K562 (cell line): Measurements from ENCODE around the gene SH3BGRL3. TPM values are rescaled to one million over a fixed set of nuclear protein-coding genes. Genes with fewer than 3 reads are reported as not detected.

Source experiments
- ADNP ChIP-seq: fragments of 200-800 bp; sonication (Bioruptor generic); IDR thresholded peaks from 2 replicates; pipeline ENCODE4 v1.6.1; 2016; ENCODE audit warnings: missing genetic modification characterization, missing compliant biosample characterization
- ARID2 ChIP-seq: fragments of 450-650 bp; IDR thresholded peaks from 2 replicates; pipeline ENCODE4 v1.6.1; 2017; ENCODE audit warnings: antibody characterized with exemption, mild to moderate bottlenecking
- ARID4B ChIP-seq: sonication (generic); formaldehyde crosslinking; IDR thresholded peaks from 2 replicates; pipeline ENCODE4 v1.8.0; 2022; ENCODE audit warnings: mild to moderate bottlenecking, missing genetic modification reagents
- BCOR ChIP-seq: fragments of 450-650 bp; IDR thresholded peaks from 2 replicates; pipeline ENCODE4 v1.6.1; 2016
- KDM1A ChIP-seq, 2 experiments: fragments of 450-650 bp; IDR thresholded peaks; 2 replicates each; pipeline ENCODE4 v1.6.1; 2016; ENCODE audit warnings: mild to moderate bottlenecking in 2 of 2
- MIER1 ChIP-seq: fragments of 450-650 bp; IDR thresholded peaks from 2 replicates; pipeline ENCODE4 v1.6.1; 2016; ENCODE audit warnings: antibody characterized with exemption, mild to moderate bottlenecking, low read depth
- NBN ChIP-seq: fragments of 450-650 bp; IDR thresholded peaks from 2 replicates; pipeline ENCODE4 v1.6.1; 2016; ENCODE audit warnings: low read depth, mild to moderate bottlenecking
- NR2C2 ChIP-seq, 2 experiments: fragments of 200-800 bp in 1 of 2; sonication (Bioruptor generic) in 1 of 2; sonication (generic) in 1 of 2; formaldehyde crosslinking in 1 of 2; IDR thresholded peaks; 2 replicates each; pipeline versions ENCODE4 v1.6.1 to v1.8.0; 2016 to 2022; ENCODE audit warnings: mild to moderate bottlenecking in 1 of 2, missing compliant biosample characterization in 1 of 2, missing genetic modification characterization in 1 of 2, missing genetic modification reagents in 1 of 2
- RHOXF2B ChIP-seq: fragments of 250-450 bp; sonication (Bioruptor Pico); conservative IDR thresholded peaks from 2 replicates; pipeline ENCODE4 v1.5.1; 2021
- SETDB1 ChIP-seq: IDR thresholded peaks from one replicate; pipeline ENCODE4 v1.6.1; 2012; ENCODE audit warnings: low read length, control low read depth, inconsistent platforms
- SFPQ ChIP-seq: fragments of 200-400 bp; formaldehyde crosslinking; IDR thresholded peaks from 2 replicates; pipeline ENCODE4 v1.6.1; 2017; ENCODE audit warnings: mild to moderate bottlenecking, low read depth, low read length, moderate library complexity
- SMARCC2 ChIP-seq: fragments of 450-650 bp; IDR thresholded peaks from 2 replicates; pipeline ENCODE4 v1.6.1; 2017; ENCODE audit warnings: antibody characterized with exemption, moderate library complexity, mild to moderate bottlenecking, low read depth
- TEAD1 ChIP-seq, 2 experiments: fragments of 450-650 bp in 1 of 2; sonication (generic) in 1 of 2; formaldehyde crosslinking; IDR thresholded peaks; 2 replicates each; pipeline versions ENCODE4 v1.4.0 to v1.8.0; 2020 to 2022; ENCODE audit warnings: mild to moderate bottlenecking in 2 of 2, missing genetic modification reagents in 1 of 2
- TRIM24 ChIP-seq, 2 experiments: fragments of 450-650 bp; IDR thresholded peaks; 2 replicates each; pipeline ENCODE4 v1.6.1; 2016
- ZBTB34 ChIP-seq: fragments of 250-450 bp; sonication (Bioruptor Pico); IDR thresholded peaks from 2 replicates; pipeline ENCODE4 v1.8.0; 2021; ENCODE audit warnings: mild to moderate bottlenecking, moderate library complexity
- ZFP1 ChIP-seq: fragments of 450-650 bp; formaldehyde crosslinking; IDR thresholded peaks from 2 replicates; pipeline ENCODE4 v1.4.0; 2020; ENCODE audit warnings: mild to moderate bottlenecking, mixed read lengths
- ZKSCAN8 ChIP-seq: fragments of 200-800 bp; sonication (Bioruptor generic); IDR thresholded peaks from 2 replicates; pipeline ENCODE4 v1.6.1; 2016; ENCODE audit warnings: missing genetic modification characterization, missing compliant biosample characterization
- polyA plus RNA-seq, 8 experiments: library from polyadenylated mRNA; depleted of rRNA in 4 of 8; stranded (reverse) in 5 of 8; unstranded in 3 of 8; fragments of >200 nt; fragmentation: Nextera tagmentation in 2 of 8; fragmentation: Illumina TruSeq in 1 of 8; extraction: Ambion mirVana in 2 of 8; extraction: Trizol in 1 of 8; gene quantifications; 2 replicates each; pipeline versions ENCODE4 v1.2.1 to v1.2.3, GENCODE V29; 2011 to 2014; ENCODE audit warnings: inconsistent platforms in 1 of 8, missing spikeins in 1 of 8
- total RNA-seq, 7 experiments: library from RNA; depleted of rRNA in 6 of 7; stranded (reverse); fragments of >200 nt in 6 of 7; fragmentation: Illumina TruSeq in 2 of 7; extraction: Trizol in 2 of 7; gene quantifications; 2 replicates each; pipeline versions ENCODE4 v1.2.1 to v1.2.3, GENCODE V29; 2011 to 2021; ENCODE audit warnings: low replicate concordance in 1 of 7
- TF ChIP-seq, protein P1 (sequence below): fragments of 200-800 bp; sonication (Bioruptor generic); IDR thresholded peaks from 2 replicates; pipeline ENCODE4 v1.6.1; 2017; ENCODE audit warnings: missing genetic modification characterization, missing compliant biosample characterization

SH3BGRL3 gene
- total and polyA plus RNA-seq, 9 of the 15 experiments (the other 6 are each of a cell fraction or from before 2014, with no cell fraction given): 30.3 to 140 (median 54.2) TPM

GRCh38 chr1:26237230-26237966 lies 42.5 kb upstream of the SH3BGRL3 start (continued):
- TF ChIP-seq SMARCC2 (peak; percentile 97), MIER1 (no peak), SFPQ (no peak), NBN (no peak), ZBTB34 (CRISPR knock-in tag) (0 out of 2 replicates have a peak, but pooled peaks have one; percentile 18), BCOR (no peak), ZKSCAN8 (0 out of 2 replicates have a peak, but pooled peaks have one; percentile 30), TRIM24 (IDR thresholded peaks at IDR 0.05) (0 out of 4 replicates have a peak, but pooled peaks of 1 of the 2 experiments have one; percentile 19), ZFP1 (CRISPR knock-in tag) (no peak), ARID4B (CRISPR knock-in tag) (no peak), NR2C2 (CRISPR knock-in tag; IDR thresholded peaks at IDR 0.05) (no peak), NR2C2 (tag; IDR thresholded peaks at IDR 0.05) (peak; percentile 17; the same call in 1 of the 2 replicates), RHOXF2B (CRISPR knock-in tag) (no peak), SETDB1 (no peak), TEAD1 (CRISPR knock-in tag; IDR thresholded peaks at IDR 0.05) (peak in 1 of 2 experiments; percentile 5; a peak in 1 of 4 replicates), KDM1A (IDR thresholded peaks at IDR 0.05) (peak; percentile 21 to 53; a peak in 3 of 4 replicates), ARID2 (peak; percentile 86), ADNP (tag) (no peak)
- TF ChIP-seq, protein P1, sequence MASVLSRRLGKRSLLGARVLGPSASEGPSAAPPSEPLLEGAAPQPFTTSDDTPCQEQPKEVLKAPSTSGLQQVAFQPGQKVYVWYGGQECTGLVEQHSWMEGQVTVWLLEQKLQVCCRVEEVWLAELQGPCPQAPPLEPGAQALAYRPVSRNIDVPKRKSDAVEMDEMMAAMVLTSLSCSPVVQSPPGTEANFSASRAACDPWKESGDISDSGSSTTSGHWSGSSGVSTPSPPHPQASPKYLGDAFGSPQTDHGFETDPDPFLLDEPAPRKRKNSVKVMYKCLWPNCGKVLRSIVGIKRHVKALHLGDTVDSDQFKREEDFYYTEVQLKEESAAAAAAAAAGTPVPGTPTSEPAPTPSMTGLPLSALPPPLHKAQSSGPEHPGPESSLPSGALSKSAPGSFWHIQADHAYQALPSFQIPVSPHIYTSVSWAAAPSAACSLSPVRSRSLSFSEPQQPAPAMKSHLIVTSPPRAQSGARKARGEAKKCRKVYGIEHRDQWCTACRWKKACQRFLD (CRISPR knock-in tag): peak; percentile 37; the same call in 1 of the 2 replicates
